PFSK-1 (cell line): ENCODE measurements around the gene LPIN2.

Experiments
- POLR2AphosphoS5 ChIP-seq: IDR thresholded peaks from 2 replicates; pipeline ENCODE4 v1.6.1; 2012; ENCODE audit warnings: low read depth, mild to moderate bottlenecking, control low read depth, low read length, moderate library complexity
- SIN3A ChIP-seq: IDR thresholded peaks from 2 replicates; pipeline ENCODE4 v1.6.1; 2012; ENCODE audit warnings: mild to moderate bottlenecking, low read length, moderate library complexity, borderline replicate concordance; ENCODE audit not compliant: insufficient read depth

DNA sequence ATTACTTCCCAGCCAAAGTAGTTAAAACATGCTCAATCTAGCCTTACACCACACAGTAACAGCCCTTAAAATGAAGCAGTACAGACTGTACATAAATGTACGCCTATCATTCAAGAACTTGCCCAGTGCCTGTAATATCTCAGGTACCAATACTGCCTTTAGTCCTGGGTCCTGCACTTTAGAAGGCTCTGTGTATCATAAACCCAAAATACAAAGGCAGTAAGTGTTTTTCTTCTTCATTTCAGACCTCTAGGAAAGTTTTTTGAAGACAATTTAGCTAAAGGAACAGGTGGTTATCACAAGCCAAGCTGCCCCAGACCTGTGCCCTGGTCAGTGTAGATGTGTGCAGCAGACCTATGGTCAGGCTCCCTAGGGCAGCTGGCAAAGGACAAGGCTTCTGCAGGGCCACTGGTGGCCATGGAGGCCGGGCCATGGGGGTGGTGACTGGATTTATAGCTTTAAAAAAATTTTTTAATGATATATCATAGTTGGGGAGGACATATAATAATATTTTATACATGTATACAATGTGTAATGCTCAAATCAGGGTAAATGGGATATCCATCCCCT, 18.8 kb downstream of the LPIN2 start:
- TF ChIP-seq SIN3A (no peak), POLR2AphosphoS5 (no peak)
